HCT116 (cell line): ENCODE results near the gene GLYR1. TPM values are rescaled to one million over a fixed set of nuclear protein-coding genes. Genes with fewer than 3 reads are reported as not detected.

Experiments
- ATAC-seq: fragments of 200-7000 bp; cut with Tn5 transposase; 2 replicates; pipeline ENCODE4 v1.9.1; 2020; ENCODE audit warnings: mild to moderate bottlenecking, moderate library complexity
- BruUV-seq: library from RNA; stranded (reverse); fragments of 400-500 nt; replicated peaks from 2 replicates; lab custom pipeline; 2021; lab: Mats Ljungman, UMichigan
- CTCF ChIA-PET: fragments of 300-600 bp; sonication (Branson Sonifier 250); formaldehyde crosslinking; loops from one replicate; lab custom pipeline; 2021; ENCODE audit warnings: antibody characterized with exemption; lab: Charles Lee
- POLR2A ChIA-PET: fragments of 300-600, 350-600 bp; sonication (Branson Sonifier 250); formaldehyde crosslinking; loops from one replicate; lab custom pipeline; 2021; ENCODE audit warnings: antibody characterized with exemption; lab: Charles Lee
- RAD21 ChIA-PET, 2 experiments: fragments of 300-600 bp; sonication (Branson Sonifier 250); formaldehyde crosslinking; loops; one replicate each; lab custom pipeline; 2023; ENCODE audit warnings: low total read pairs in 2 of 2; ENCODE audit not compliant: uncharacterized antibody in 2 of 2, unreplicated experiment in 2 of 2, low non-redundant PET in 1 of 2; lab: Charles Lee
- DNase-seq: peaks from one replicate; pipeline ENCODE4 v3.0.0-alpha.2; 2010; ENCODE audit warnings: low read depth, low spot score
- H2AFZ ChIP-seq: fragments of 200-600 bp; shearing (Covaris generic), sonication (generic); 2 replicates; pipeline ENCODE4 v1.6.1; 2017; ENCODE audit warnings: low read depth, mixed run types, mixed read lengths, antibody characterized with exemption, low read length; ENCODE audit not compliant: poor library complexity, severe bottlenecking
- H3K27ac ChIP-seq: 2 replicates; pipeline ENCODE4 v1.5.1; 2012; ENCODE audit warnings: low read depth, low read length
- H3K27me3 ChIP-seq: fragments of 200-600 bp; sonication (generic); 2 replicates; pipeline ENCODE4 v1.6.1; 2016; ENCODE audit warnings: mixed run types, low read length, mixed read lengths; ENCODE audit not compliant: insufficient read depth
- H3K36me3 ChIP-seq, 2 experiments: fragments of 200-500 bp in 1 of 2; fragments of 200-600 bp in 1 of 2; sonication (Bioruptor generic) in 1 of 2; sonication (generic) in 1 of 2; 2 replicates each; pipeline versions ENCODE4 v1.5.1 to v1.6.1; 2014 to 2016; ENCODE audit warnings: low read length in 2 of 2, inconsistent platforms in 1 of 2, mixed read lengths in 1 of 2, mixed run types in 1 of 2; ENCODE audit not compliant: insufficient read depth in 2 of 2, control insufficient read depth in 1 of 2
- H3K4me1 ChIP-seq, 2 experiments: fragments of 200-600 bp in 1 of 2; sonication (generic) in 1 of 2; 2 replicates each; pipeline versions ENCODE4 v1.5.1 to v1.6.1; 2012 to 2017; ENCODE audit warnings: low read length in 2 of 2, inconsistent platforms in 1 of 2, mild to moderate bottlenecking in 1 of 2, mixed read lengths in 1 of 2, mixed run types in 1 of 2, moderate library complexity in 1 of 2; ENCODE audit not compliant: insufficient read depth in 2 of 2, control insufficient read depth in 1 of 2
- H3K4me2 ChIP-seq: fragments of 200-600 bp; sonication (generic); 2 replicates; pipeline ENCODE4 v1.6.1; 2017; ENCODE audit warnings: mixed run types, low read length, mixed read lengths
- H3K4me3 ChIP-seq, 2 experiments: fragments of 200-600 bp in 1 of 2; sonication (generic) in 1 of 2; replicated peaks in 1 of 2; 2 replicates each; pipeline ENCODE4 v1.5.1; 2011 to 2016; ENCODE audit warnings: low read length in 2 of 2, control low read depth in 1 of 2, low read depth in 1 of 2, mild to moderate bottlenecking in 1 of 2, mixed read lengths in 1 of 2, mixed run types in 1 of 2
- H3K79me2 ChIP-seq: fragments of 200-600 bp; sonication (generic); 2 replicates; pipeline ENCODE4 v1.6.1; 2017; ENCODE audit warnings: mild to moderate bottlenecking, mixed run types, low read length, moderate library complexity, mixed read lengths; ENCODE audit not compliant: insufficient read depth
- H3K9ac ChIP-seq: fragments of 200-600 bp; sonication (generic); 2 replicates; pipeline ENCODE4 v1.6.1; 2016; ENCODE audit warnings: low read length, mixed read lengths
- H3K9me2 ChIP-seq: fragments of 200-600 bp; sonication (generic), shearing (Covaris generic); 2 replicates; pipeline ENCODE4 v1.6.1; 2017; ENCODE audit warnings: mixed run types, mild to moderate bottlenecking, moderate library complexity; ENCODE audit not compliant: insufficient read depth
- H3K9me3 ChIP-seq, 2 experiments: fragments of 200-500 bp in 1 of 2; fragments of 200-600 bp in 1 of 2; sonication (Bioruptor generic) in 1 of 2; sonication (generic) in 1 of 2; 2 replicates each; pipeline ENCODE4 v1.6.1; 2014 to 2017; ENCODE audit warnings: low read length in 2 of 2, mixed read lengths in 2 of 2, inconsistent platforms in 1 of 2, low read depth in 1 of 2, mild to moderate bottlenecking in 1 of 2, mixed run types in 1 of 2, moderate library complexity in 1 of 2; ENCODE audit not compliant: control insufficient read depth in 1 of 2, insufficient read depth in 1 of 2
- H4K20me1 ChIP-seq: fragments of 200-600 bp; sonication (generic), shearing (Covaris generic); 2 replicates; pipeline ENCODE4 v1.6.1; 2017; ENCODE audit warnings: mixed run types, mild to moderate bottlenecking, moderate library complexity; ENCODE audit not compliant: insufficient read depth
- EGR1 ChIP-seq: IDR thresholded peaks from 2 replicates; pipeline ENCODE4 v1.6.1; 2012; ENCODE audit warnings: low read depth
- ELF1 ChIP-seq: IDR thresholded peaks from 2 replicates; pipeline ENCODE4 v1.6.1; 2012; ENCODE audit warnings: low read depth, borderline replicate concordance
- EZH2 ChIP-seq: fragments of 200-600 bp; sonication (generic); IDR thresholded peaks from 2 replicates; pipeline ENCODE4 v1.6.1; 2017; ENCODE audit warnings: antibody characterized with exemption, mixed run types
- EZH2phosphoT487 ChIP-seq: fragments of 200-600 bp; IDR thresholded peaks from 2 replicates; pipeline ENCODE4 v1.6.1; 2018; ENCODE audit warnings: antibody characterized with exemption, borderline replicate concordance
- FOSL1 ChIP-seq: IDR thresholded peaks from 2 replicates; pipeline ENCODE4 v1.6.1; 2012; ENCODE audit warnings: low read depth
- JUND ChIP-seq: IDR thresholded peaks from 2 replicates; pipeline ENCODE4 v1.6.1; 2012
- POLR2A ChIP-seq: IDR thresholded peaks from 2 replicates; pipeline ENCODE4 v1.7.0; 2011; ENCODE audit warnings: borderline replicate concordance; ENCODE audit not compliant: insufficient read depth, insufficient read length; ENCODE audit errors: extremely low read depth
- RAD21 ChIP-seq: IDR thresholded peaks from 2 replicates; pipeline ENCODE4 v1.6.1; 2012; ENCODE audit warnings: low read depth, mild to moderate bottlenecking
- SP1 ChIP-seq: IDR thresholded peaks from 2 replicates; pipeline ENCODE4 v1.6.1; 2012; ENCODE audit warnings: low read depth
- TCF7L2 ChIP-seq: IDR thresholded peaks from 2 replicates; pipeline ENCODE4 v1.7.0; 2011; ENCODE audit warnings: borderline replicate concordance, inconsistent platforms; ENCODE audit not compliant: insufficient read depth, insufficient read length; ENCODE audit errors: extremely low read depth
- YY1 ChIP-seq: IDR thresholded peaks from 2 replicates; pipeline ENCODE4 v1.6.1; 2011; ENCODE audit warnings: low read length, low read depth, moderate library complexity, mild to moderate bottlenecking; ENCODE audit not compliant: insufficient replicate concordance; ENCODE audit errors: extremely low read depth
- ZNF274 ChIP-seq: fragments of 200-500 bp; sonication (Bioruptor generic); IDR thresholded peaks from 2 replicates; pipeline ENCODE4 v1.6.1; 2014; ENCODE audit warnings: mild to moderate bottlenecking, low read depth, low read length, inconsistent platforms
- intact Hi-C: fragments of 100-400 bp; cut with micrococcal nuclease; formaldehyde crosslinking; loops from 2 replicates; pipeline ENCODE4 v1.10.0; 2022
- total RNA-seq: library from RNA; stranded (reverse); gene quantifications from one replicate; pipeline ENCODE4 v1.2.1, GENCODE V29; 2021; ENCODE audit not compliant: unreplicated experiment
- TF ChIP-seq, protein P1 (sequence below): IDR thresholded peaks from 2 replicates; pipeline ENCODE4 v1.6.1; 2012; ENCODE audit warnings: low read depth
- TF ChIP-seq, protein P2 (sequence below): IDR thresholded peaks from 2 replicates; pipeline ENCODE4 v1.6.1; 2011; ENCODE audit warnings: mild to moderate bottlenecking, low read length, moderate library complexity; ENCODE audit not compliant: insufficient replicate concordance; ENCODE audit errors: extremely low read depth

Gene GLYR1
- total RNA-seq, 1 experiment from 2014 or later = 50.0 TPM

DNA sequence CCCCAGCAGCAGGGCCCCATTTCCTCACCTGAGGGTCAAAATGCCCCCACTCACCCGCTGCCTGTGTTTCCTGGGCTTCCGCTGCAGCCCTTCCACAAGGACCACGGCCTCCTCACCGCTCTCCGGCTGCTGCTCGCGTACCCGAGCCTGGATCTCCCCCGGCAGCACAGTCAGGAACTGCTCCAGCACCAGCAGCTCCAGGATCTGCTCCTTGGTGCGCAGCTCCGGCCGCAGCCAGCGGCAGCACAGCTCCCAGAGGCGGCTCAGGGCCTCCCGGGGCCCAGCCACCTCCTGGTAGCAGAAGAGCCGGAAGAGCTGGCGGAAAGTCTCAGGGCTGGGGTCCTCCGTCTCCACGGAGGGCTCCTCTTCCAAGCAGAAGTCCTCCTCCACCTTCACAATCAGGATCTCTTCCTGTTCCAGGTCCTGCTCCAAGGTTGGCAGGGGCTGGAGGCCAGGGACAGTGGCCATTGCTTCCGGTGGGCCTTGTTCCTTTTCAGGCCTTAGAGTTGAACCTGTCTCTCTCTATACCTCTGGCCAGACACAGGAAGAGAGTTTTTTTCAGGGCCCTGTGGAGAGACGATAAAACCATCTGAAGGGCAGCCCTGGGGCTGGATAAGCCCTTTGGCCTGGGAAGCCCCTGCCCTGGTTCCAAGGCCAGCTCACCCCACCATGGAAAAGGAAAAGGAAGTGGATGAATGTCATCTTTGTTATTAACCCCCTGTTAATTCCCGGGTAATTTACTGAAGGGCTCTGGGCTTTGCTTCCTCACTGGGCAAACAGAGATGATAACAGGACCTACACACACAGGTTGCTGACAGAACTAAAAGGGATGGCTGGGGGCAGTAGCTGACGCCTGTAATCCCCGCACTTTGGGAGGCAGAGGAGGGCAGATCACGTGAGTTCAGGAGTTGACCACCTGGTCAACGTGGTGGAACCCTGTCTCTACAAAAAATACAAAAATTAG lies 81.3 kb downstream of the GLYR1 start:
- no peaks in the 10 kb centered on the region for H3K27me3 ChIP-seq
- intact Hi-C loops = loop anchor here (2.0 to 5.0 kb wide), 2 partner anchors 31 to 182 kb away; partner anchors contain the start of genes ANKS3 and DNAAF8
- H3K9me3 ChIP-seq = no peaks in the 10 kb centered on the region
- no peaks in the 10 kb centered on the region for H3K9me2 ChIP-seq
- RAD21 ChIA-PET = no interaction called here
- POLR2A ChIA-PET = no interaction called here
- H3K4me2 ChIP-seq = peak overlapping the region; percentile 82
- TF ChIP-seq SP1 (no peak), FOSL1 (no peak), ZNF274 (no peak), EZH2 (no peak), YY1 (no peak), RAD21 (no peak), JUND (no peak), ELF1 (no peak), TCF7L2 (no peak), EGR1 (no peak), EZH2phosphoT487 (no peak), POLR2A (no peak)
- TF ChIP-seq, protein P1, sequence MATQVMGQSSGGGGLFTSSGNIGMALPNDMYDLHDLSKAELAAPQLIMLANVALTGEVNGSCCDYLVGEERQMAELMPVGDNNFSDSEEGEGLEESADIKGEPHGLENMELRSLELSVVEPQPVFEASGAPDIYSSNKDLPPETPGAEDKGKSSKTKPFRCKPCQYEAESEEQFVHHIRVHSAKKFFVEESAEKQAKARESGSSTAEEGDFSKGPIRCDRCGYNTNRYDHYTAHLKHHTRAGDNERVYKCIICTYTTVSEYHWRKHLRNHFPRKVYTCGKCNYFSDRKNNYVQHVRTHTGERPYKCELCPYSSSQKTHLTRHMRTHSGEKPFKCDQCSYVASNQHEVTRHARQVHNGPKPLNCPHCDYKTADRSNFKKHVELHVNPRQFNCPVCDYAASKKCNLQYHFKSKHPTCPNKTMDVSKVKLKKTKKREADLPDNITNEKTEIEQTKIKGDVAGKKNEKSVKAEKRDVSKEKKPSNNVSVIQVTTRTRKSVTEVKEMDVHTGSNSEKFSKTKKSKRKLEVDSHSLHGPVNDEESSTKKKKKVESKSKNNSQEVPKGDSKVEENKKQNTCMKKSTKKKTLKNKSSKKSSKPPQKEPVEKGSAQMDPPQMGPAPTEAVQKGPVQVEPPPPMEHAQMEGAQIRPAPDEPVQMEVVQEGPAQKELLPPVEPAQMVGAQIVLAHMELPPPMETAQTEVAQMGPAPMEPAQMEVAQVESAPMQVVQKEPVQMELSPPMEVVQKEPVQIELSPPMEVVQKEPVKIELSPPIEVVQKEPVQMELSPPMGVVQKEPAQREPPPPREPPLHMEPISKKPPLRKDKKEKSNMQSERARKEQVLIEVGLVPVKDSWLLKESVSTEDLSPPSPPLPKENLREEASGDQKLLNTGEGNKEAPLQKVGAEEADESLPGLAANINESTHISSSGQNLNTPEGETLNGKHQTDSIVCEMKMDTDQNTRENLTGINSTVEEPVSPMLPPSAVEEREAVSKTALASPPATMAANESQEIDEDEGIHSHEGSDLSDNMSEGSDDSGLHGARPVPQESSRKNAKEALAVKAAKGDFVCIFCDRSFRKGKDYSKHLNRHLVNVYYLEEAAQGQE = no peak
- TF ChIP-seq, protein P2, sequence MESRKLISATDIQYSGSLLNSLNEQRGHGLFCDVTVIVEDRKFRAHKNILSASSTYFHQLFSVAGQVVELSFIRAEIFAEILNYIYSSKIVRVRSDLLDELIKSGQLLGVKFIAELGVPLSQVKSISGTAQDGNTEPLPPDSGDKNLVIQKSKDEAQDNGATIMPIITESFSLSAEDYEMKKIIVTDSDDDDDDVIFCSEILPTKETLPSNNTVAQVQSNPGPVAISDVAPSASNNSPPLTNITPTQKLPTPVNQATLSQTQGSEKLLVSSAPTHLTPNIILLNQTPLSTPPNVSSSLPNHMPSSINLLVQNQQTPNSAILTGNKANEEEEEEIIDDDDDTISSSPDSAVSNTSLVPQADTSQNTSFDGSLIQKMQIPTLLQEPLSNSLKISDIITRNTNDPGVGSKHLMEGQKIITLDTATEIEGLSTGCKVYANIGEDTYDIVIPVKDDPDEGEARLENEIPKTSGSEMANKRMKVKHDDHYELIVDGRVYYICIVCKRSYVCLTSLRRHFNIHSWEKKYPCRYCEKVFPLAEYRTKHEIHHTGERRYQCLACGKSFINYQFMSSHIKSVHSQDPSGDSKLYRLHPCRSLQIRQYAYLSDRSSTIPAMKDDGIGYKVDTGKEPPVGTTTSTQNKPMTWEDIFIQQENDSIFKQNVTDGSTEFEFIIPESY = no peak
- ATAC-seq (no peak), DNase-seq (no peak)
- peak overlapping the region; percentile 91 for H3K9ac ChIP-seq
- no peak overlapping the region for H2AFZ ChIP-seq
- TSS peak; percentile 48 for BruUV-seq
- H3K4me1 ChIP-seq = peaks cover 12 to 23% of the 10 kb centered on the region in 2 experiments
- H3K79me2 ChIP-seq = peaks cover 21% of the 10 kb centered on the region; the same call in 1 of the 2 replicates
- H3K4me3 ChIP-seq = peak overlapping the region; percentile 92 to 93
- H3K27ac ChIP-seq = peak overlapping the region; percentile 56
- CTCF ChIA-PET = no interaction called here
- H3K36me3 ChIP-seq = peaks cover 14 to 17% of the 10 kb centered on the region in 2 experiments; a peak in 3 of 4 replicates
- no peaks in the 10 kb centered on the region for H4K20me1 ChIP-seq
